GM19025 (cell line): ENCODE measurements around the gene TAF1A.
A peak's percentile ranks its signal among the peaks of the same experiment; 100 is the strongest.

Experiments
- ATAC-seq: cut with Tn5 transposase; IDR thresholded peaks from one replicate; pipeline ENCODE4 v1.9.1; 2021; ENCODE audit warnings: mild to moderate bottlenecking, low read depth, moderate library complexity; ENCODE audit not compliant: unreplicated experiment

The TAF1A gene

GRCh38 chr1:222600281-222600680 is 10.5 kb upstream of the TAF1A start:
- ATAC-seq: no peak

- no peak for ATAC-seq
These were observed 7.0 kb upstream of the TAF1A start for GRCh38 chr1:222596696-222597095.

GRCh38 chr1:222594789-222595188 is 5.1 kb upstream of the TAF1A start:
- ATAC-seq: no peak

GRCh38 chr1:222592171-222592570 is 2.4 kb upstream of the TAF1A start:
- ATAC-seq: no peak

- no peak for ATAC-seq
These were observed 1.6 kb downstream of the TAF1A start for GRCh38 chr1:222588135-222588534.

- ATAC-seq: no peak
These were observed 2.9 kb downstream of the TAF1A start for GRCh38 chr1:222586842-222587241.

- peak; percentile 89 for ATAC-seq
These were observed 6.7 kb downstream of the TAF1A start for GRCh38 chr1:222583079-222583478.

- no peak for ATAC-seq
These were observed 7.5 kb downstream of the TAF1A start for GRCh38 chr1:222582099-222582774.

GRCh38 chr1:222579316-222579715 is 10.4 kb downstream of the TAF1A start:
- no peak for ATAC-seq

GRCh38 chr1:222570837-222571236 is 18.9 kb downstream of the TAF1A start:
- no peak for ATAC-seq

GRCh38 chr1:222561656-222562055 is 28.1 kb downstream of the TAF1A start:
- no peak for ATAC-seq

GRCh38 chr1:222557574-222557973 is 32.2 kb downstream of the TAF1A start:
- ATAC-seq: no peak

GRCh38 chr1:222557148-222557547 is 32.6 kb downstream of the TAF1A start:
- no peak for ATAC-seq

GRCh38 chr1:222555992-222556615 is 33.6 kb downstream of the TAF1A start:
- ATAC-seq: no peak

- no peak for ATAC-seq
These were observed 35.6 kb downstream of the TAF1A start for GRCh38 chr1:222554177-222554576.

- ATAC-seq: no peak
These were observed 36.9 kb downstream of the TAF1A start for GRCh38 chr1:222552882-222553281.

- no peak for ATAC-seq
These were observed 41.6 kb downstream of the TAF1A start, which contains the start of gene HHIPL2 for GRCh38 chr1:222547944-222548671. HHIPL2 (minus strand) TSS chr1:222548104; CDS start chr1:222548044, 60 bp downstream.

- ATAC-seq: no peak
These were observed 42.5 kb downstream of the TAF1A start for GRCh38 chr1:222547260-222547614.

GRCh38 chr1:222546548-222547259 is 43.0 kb downstream of the TAF1A start:
- ATAC-seq: no peak

- no peak for ATAC-seq
These were observed 43.6 kb downstream of the TAF1A start for GRCh38 chr1:222546091-222546490.

- ATAC-seq: no peak
These were observed 45.9 kb downstream of the TAF1A start for GRCh38 chr1:222543817-222544216.
